Activated T-helper 1 cell treated with anti-CD3 and anti-CD28 coated beads, Interleukin-2, amount 50 U/mL, for 16 hours (primary cell): ENCODE results near the gene CHRFAM7A.
"Not testable (repeated sequence)": the region's sequence is repeated elsewhere in the genome, so short reads cannot be mapped to it uniquely, and the experiment has no call there.

Experiments
- DNase-seq, 2 donors: peaks; one replicate each; pipeline ENCODE4 v3.0.0-alpha.2; 2020; ENCODE audit warnings: low read depth in 1 of 2, low spot score in 1 of 2

CHRFAM7A gene

DNA sequence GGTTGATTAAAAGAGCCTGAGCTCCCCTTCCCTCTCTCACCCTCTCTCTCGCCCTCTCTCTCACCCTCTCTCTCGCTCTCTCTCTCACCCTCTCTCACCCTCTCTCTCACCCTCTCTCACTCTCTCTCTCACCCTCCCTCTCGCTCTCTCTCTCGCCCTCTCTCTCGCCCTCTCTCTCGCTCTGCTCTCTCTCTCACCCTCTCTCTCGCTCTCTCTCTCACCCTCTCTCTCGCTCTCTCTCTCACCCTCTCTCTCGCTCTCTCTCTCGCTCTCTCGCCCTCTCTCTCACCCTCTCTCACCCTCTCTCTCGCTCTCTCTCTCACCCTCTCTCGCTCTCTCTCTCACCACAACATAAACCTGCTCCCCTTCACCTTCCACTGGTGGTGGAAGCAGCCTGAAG, 67.2 kb downstream of the CHRFAM7A start:
- DNase-seq: not testable (repeated sequence)

DNA sequence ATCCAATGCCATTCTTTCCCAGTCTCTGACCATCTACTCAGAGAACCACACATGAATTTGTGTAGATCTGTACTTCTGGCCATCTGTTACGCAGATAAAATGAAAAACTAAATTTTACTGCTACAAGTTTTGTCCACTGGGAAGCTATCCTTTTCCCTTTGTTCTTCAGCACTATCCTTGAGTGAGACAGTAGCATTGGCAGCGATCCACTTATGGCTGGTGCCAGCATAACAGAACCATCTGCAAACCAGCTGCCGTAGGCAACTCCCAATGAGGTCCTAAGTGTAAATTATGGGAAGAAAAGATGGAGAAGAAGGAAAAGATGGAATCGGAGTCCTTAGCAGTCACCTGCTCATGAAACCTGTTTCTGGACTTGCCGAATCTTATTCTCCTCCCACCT, 72.3 kb downstream of the CHRFAM7A start:
- not testable (repeated sequence) for DNase-seq

DNA sequence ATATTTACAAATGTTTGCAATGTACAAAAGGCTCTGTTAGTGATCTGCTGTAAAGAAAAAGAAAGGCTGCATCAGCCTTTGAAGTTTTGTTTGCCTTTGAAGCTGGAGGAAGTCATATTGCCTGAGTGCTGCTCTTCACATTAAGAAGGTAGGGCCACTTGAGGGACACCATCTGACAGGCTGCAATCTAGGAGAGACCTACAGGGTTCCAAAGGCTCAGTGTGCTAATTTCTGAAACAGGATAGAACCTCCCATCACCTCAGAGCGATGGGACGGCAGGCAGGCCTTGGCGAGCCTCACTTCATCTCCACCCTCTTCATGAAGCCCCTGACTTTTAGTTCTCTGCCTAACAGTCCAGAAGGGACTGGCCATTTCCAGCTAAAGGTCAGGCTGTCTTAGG, 77.6 kb downstream of the CHRFAM7A start:
- not testable (repeated sequence) for DNase-seq

DNA sequence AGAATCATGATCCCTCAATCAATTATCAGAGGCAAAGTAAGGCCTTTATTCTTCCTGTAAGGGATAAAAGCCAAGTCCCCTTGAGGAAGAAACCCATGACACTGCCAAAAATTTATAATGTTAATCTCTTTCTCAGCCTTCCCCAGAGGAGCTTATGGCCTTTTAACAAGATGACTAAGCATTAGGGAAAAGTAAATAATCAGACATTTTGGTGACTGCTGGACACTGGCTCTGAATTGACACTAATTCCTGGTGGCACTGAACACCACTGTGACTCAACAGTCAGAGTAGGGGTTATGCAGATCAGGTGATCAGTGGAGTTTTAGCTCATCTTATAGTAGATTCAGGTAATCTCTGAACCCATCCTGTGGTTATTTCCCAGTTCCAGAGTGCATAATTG, 82.8 kb downstream of the CHRFAM7A start:
- not testable (repeated sequence) for DNase-seq
